HCT116 (cell line): ENCODE measurements around the gene RALGPS1. TPM values are rescaled to one million over a fixed set of nuclear protein-coding genes. Genes with fewer than 3 reads are reported as not detected.
A peak's percentile ranks its signal among the peaks of the same experiment; 100 is the strongest.

Experiments used
- ATAC-seq: fragments of 200-7000 bp; cut with Tn5 transposase; 2 replicates; pipeline ENCODE4 v1.9.1; 2020; ENCODE audit warnings: mild to moderate bottlenecking, moderate library complexity
- BruUV-seq: library from RNA; stranded (reverse); fragments of 400-500 nt; replicated peaks from 2 replicates; lab custom pipeline; 2021; lab: Mats Ljungman, UMichigan
- CTCF ChIA-PET: fragments of 300-600 bp; sonication (Branson Sonifier 250); formaldehyde crosslinking; loops from one replicate; lab custom pipeline; 2021; ENCODE audit warnings: antibody characterized with exemption; lab: Charles Lee
- POLR2A ChIA-PET: fragments of 300-600, 350-600 bp; sonication (Branson Sonifier 250); formaldehyde crosslinking; loops from one replicate; lab custom pipeline; 2021; ENCODE audit warnings: antibody characterized with exemption; lab: Charles Lee
- RAD21 ChIA-PET, 2 experiments: fragments of 300-600 bp; sonication (Branson Sonifier 250); formaldehyde crosslinking; loops; one replicate each; lab custom pipeline; 2023; ENCODE audit warnings: low total read pairs in 2 of 2; ENCODE audit not compliant: uncharacterized antibody in 2 of 2, unreplicated experiment in 2 of 2, low non-redundant PET in 1 of 2; lab: Charles Lee
- DNase-seq: peaks from one replicate; pipeline ENCODE4 v3.0.0-alpha.2; 2010; ENCODE audit warnings: low read depth, low spot score
- H2AFZ ChIP-seq: fragments of 200-600 bp; shearing (Covaris generic), sonication (generic); 2 replicates; pipeline ENCODE4 v1.6.1; 2017; ENCODE audit warnings: low read depth, mixed run types, mixed read lengths, antibody characterized with exemption, low read length; ENCODE audit not compliant: poor library complexity, severe bottlenecking
- H3K27ac ChIP-seq: 2 replicates; pipeline ENCODE4 v1.5.1; 2012; ENCODE audit warnings: low read depth, low read length
- H3K27me3 ChIP-seq: fragments of 200-600 bp; sonication (generic); 2 replicates; pipeline ENCODE4 v1.6.1; 2016; ENCODE audit warnings: mixed run types, low read length, mixed read lengths; ENCODE audit not compliant: insufficient read depth
- H3K36me3 ChIP-seq, 2 experiments: fragments of 200-500 bp in 1 of 2; fragments of 200-600 bp in 1 of 2; sonication (Bioruptor generic) in 1 of 2; sonication (generic) in 1 of 2; 2 replicates each; pipeline versions ENCODE4 v1.5.1 to v1.6.1; 2014 to 2016; ENCODE audit warnings: low read length in 2 of 2, inconsistent platforms in 1 of 2, mixed read lengths in 1 of 2, mixed run types in 1 of 2; ENCODE audit not compliant: insufficient read depth in 2 of 2, control insufficient read depth in 1 of 2
- H3K4me1 ChIP-seq, 2 experiments: fragments of 200-600 bp in 1 of 2; sonication (generic) in 1 of 2; 2 replicates each; pipeline versions ENCODE4 v1.5.1 to v1.6.1; 2012 to 2017; ENCODE audit warnings: low read length in 2 of 2, inconsistent platforms in 1 of 2, mild to moderate bottlenecking in 1 of 2, mixed read lengths in 1 of 2, mixed run types in 1 of 2, moderate library complexity in 1 of 2; ENCODE audit not compliant: insufficient read depth in 2 of 2, control insufficient read depth in 1 of 2
- H3K4me2 ChIP-seq: fragments of 200-600 bp; sonication (generic); 2 replicates; pipeline ENCODE4 v1.6.1; 2017; ENCODE audit warnings: mixed run types, low read length, mixed read lengths
- H3K4me3 ChIP-seq, 2 experiments: fragments of 200-600 bp in 1 of 2; sonication (generic) in 1 of 2; replicated peaks in 1 of 2; 2 replicates each; pipeline ENCODE4 v1.5.1; 2011 to 2016; ENCODE audit warnings: low read length in 2 of 2, control low read depth in 1 of 2, low read depth in 1 of 2, mild to moderate bottlenecking in 1 of 2, mixed read lengths in 1 of 2, mixed run types in 1 of 2
- H3K79me2 ChIP-seq: fragments of 200-600 bp; sonication (generic); 2 replicates; pipeline ENCODE4 v1.6.1; 2017; ENCODE audit warnings: mild to moderate bottlenecking, mixed run types, low read length, moderate library complexity, mixed read lengths; ENCODE audit not compliant: insufficient read depth
- H3K9ac ChIP-seq: fragments of 200-600 bp; sonication (generic); 2 replicates; pipeline ENCODE4 v1.6.1; 2016; ENCODE audit warnings: low read length, mixed read lengths
- H3K9me2 ChIP-seq: fragments of 200-600 bp; sonication (generic), shearing (Covaris generic); 2 replicates; pipeline ENCODE4 v1.6.1; 2017; ENCODE audit warnings: mixed run types, mild to moderate bottlenecking, moderate library complexity; ENCODE audit not compliant: insufficient read depth
- H3K9me3 ChIP-seq, 2 experiments: fragments of 200-500 bp in 1 of 2; fragments of 200-600 bp in 1 of 2; sonication (Bioruptor generic) in 1 of 2; sonication (generic) in 1 of 2; 2 replicates each; pipeline ENCODE4 v1.6.1; 2014 to 2017; ENCODE audit warnings: low read length in 2 of 2, mixed read lengths in 2 of 2, inconsistent platforms in 1 of 2, low read depth in 1 of 2, mild to moderate bottlenecking in 1 of 2, mixed run types in 1 of 2, moderate library complexity in 1 of 2; ENCODE audit not compliant: control insufficient read depth in 1 of 2, insufficient read depth in 1 of 2
- H4K20me1 ChIP-seq: fragments of 200-600 bp; sonication (generic), shearing (Covaris generic); 2 replicates; pipeline ENCODE4 v1.6.1; 2017; ENCODE audit warnings: mixed run types, mild to moderate bottlenecking, moderate library complexity; ENCODE audit not compliant: insufficient read depth
- CBX3 ChIP-seq: IDR thresholded peaks from 2 replicates; pipeline ENCODE4 v1.6.1; 2012; ENCODE audit warnings: low read depth
- CEBPB ChIP-seq: IDR thresholded peaks from 2 replicates; pipeline ENCODE4 v1.6.1; 2012; ENCODE audit warnings: low read depth
- FOSL1 ChIP-seq: IDR thresholded peaks from 2 replicates; pipeline ENCODE4 v1.6.1; 2012; ENCODE audit warnings: low read depth
- SIN3A ChIP-seq: IDR thresholded peaks from 2 replicates; pipeline ENCODE4 v1.6.1; 2012; ENCODE audit warnings: low read depth
- SRF ChIP-seq: IDR thresholded peaks from 2 replicates; pipeline ENCODE4 v1.6.1; 2012; ENCODE audit warnings: low read depth
- intact Hi-C: fragments of 100-400 bp; cut with micrococcal nuclease; formaldehyde crosslinking; loops from 2 replicates; pipeline ENCODE4 v1.10.0; 2022
- total RNA-seq: library from RNA; stranded (reverse); gene quantifications from one replicate; pipeline ENCODE4 v1.2.1, GENCODE V29; 2021; ENCODE audit not compliant: unreplicated experiment
- TF ChIP-seq, protein P1 (sequence below): IDR thresholded peaks from 2 replicates; pipeline ENCODE4 v1.6.1; 2011; ENCODE audit warnings: mild to moderate bottlenecking, low read length, moderate library complexity; ENCODE audit not compliant: insufficient replicate concordance; ENCODE audit errors: extremely low read depth
- TF ChIP-seq, protein P2 (sequence below), 3 experiments: fragments of 200-600 bp in 1 of 3; sonication (generic) in 1 of 3; IDR thresholded peaks in 2 of 3; conservative IDR thresholded peaks in 1 of 3; 2 replicates each; pipeline ENCODE4 v1.5.1; 2012 to 2017; ENCODE audit warnings: low read depth in 2 of 3, low read length in 2 of 3, antibody characterized with exemption in 1 of 3, borderline replicate concordance in 1 of 3, control low read depth in 1 of 3, mild to moderate bottlenecking in 1 of 3, mixed read lengths in 1 of 3, mixed run types in 1 of 3, moderate library complexity in 1 of 3; ENCODE audit not compliant: insufficient read depth in 1 of 3

Gene RALGPS1
- total RNA-seq, 1 experiment from 2014 or later = 7.6 TPM

DNA sequence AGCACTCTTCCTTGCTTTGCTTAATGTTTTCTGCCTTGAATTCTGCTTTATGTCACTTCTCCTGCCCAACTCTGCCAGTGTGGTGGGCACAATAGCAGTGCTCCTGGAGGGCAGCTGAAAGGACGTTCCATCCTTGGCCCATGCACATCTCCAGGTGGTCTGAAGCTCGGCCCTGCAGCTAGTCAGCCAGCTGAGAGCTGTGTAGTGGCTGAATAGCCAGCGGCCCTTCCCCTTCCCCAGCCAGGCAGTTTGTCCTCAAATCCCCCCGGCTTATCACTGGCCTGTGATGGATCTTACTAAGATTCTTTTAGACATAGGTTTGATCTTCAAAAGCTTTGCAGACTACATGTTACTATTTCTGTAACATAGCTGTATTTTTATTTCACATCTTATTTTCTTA, 250.5 kb downstream of the RALGPS1 start:
- no peaks in the 10 kb centered on the region for H3K36me3 ChIP-seq
- H3K4me1 ChIP-seq = peaks cover 13 to 37% of the 10 kb centered on the region in 2 experiments
- RAD21 ChIA-PET = no interaction called here
- H3K27ac ChIP-seq = no peak overlapping the region
- H3K9me2 ChIP-seq = no peaks in the 10 kb centered on the region
- CTCF ChIA-PET = interaction anchor here (1.4 kb wide), 1 partner anchor 200 kb away, joined by 4 read pairs; no protein-coding TSS in a partner anchor
- no peaks in the 10 kb centered on the region for H3K27me3 ChIP-seq
- TF ChIP-seq FOSL1 (no peak), CBX3 (no peak), SIN3A (no peak), CEBPB (no peak)
- TF ChIP-seq, protein P1, sequence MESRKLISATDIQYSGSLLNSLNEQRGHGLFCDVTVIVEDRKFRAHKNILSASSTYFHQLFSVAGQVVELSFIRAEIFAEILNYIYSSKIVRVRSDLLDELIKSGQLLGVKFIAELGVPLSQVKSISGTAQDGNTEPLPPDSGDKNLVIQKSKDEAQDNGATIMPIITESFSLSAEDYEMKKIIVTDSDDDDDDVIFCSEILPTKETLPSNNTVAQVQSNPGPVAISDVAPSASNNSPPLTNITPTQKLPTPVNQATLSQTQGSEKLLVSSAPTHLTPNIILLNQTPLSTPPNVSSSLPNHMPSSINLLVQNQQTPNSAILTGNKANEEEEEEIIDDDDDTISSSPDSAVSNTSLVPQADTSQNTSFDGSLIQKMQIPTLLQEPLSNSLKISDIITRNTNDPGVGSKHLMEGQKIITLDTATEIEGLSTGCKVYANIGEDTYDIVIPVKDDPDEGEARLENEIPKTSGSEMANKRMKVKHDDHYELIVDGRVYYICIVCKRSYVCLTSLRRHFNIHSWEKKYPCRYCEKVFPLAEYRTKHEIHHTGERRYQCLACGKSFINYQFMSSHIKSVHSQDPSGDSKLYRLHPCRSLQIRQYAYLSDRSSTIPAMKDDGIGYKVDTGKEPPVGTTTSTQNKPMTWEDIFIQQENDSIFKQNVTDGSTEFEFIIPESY = no peak
- TF ChIP-seq, all 23 proteins: peak for 0
- no peak overlapping the region for H3K4me2 ChIP-seq
- H3K4me3 ChIP-seq = no peak overlapping the region
- no peaks in the 10 kb centered on the region for H3K9me3 ChIP-seq
- no peak overlapping the region for H3K9ac ChIP-seq
- no TSS peak for BruUV-seq
- ATAC-seq (no peak), DNase-seq (no peak)
- H3K79me2 ChIP-seq = no peaks in the 10 kb centered on the region
- intact Hi-C loops = no loop called here
- POLR2A ChIA-PET = no interaction called here
- no peaks in the 10 kb centered on the region for H4K20me1 ChIP-seq
- H2AFZ ChIP-seq = no peak overlapping the region

DNA sequence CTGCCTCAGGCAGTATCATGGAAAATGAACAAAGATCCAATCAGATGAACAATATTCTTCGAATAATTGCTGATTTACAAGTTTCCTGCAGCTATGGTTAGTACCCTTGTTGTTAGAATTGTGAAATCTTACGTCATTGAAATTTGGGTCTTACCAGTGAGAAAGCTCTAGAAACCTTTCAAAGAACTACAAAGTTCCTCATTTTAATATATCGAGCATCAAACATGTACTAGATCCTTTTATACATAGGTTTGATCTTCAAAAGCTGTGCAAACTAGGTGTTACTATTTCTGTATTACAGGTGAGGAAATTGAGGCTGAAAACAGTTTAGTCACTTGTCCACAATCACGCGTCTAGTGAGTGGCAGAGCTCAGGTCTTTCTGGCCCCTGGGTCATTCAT, 251.5 kb downstream of the RALGPS1 start:
- no peak overlapping the region for H3K9ac ChIP-seq
- H2AFZ ChIP-seq = no peak overlapping the region
- H3K9me3 ChIP-seq = no peaks in the 10 kb centered on the region
- no peaks in the 10 kb centered on the region for H3K36me3 ChIP-seq
- intact Hi-C loops = no loop called here
- H3K9me2 ChIP-seq = no peaks in the 10 kb centered on the region
- TF ChIP-seq, protein P2, sequence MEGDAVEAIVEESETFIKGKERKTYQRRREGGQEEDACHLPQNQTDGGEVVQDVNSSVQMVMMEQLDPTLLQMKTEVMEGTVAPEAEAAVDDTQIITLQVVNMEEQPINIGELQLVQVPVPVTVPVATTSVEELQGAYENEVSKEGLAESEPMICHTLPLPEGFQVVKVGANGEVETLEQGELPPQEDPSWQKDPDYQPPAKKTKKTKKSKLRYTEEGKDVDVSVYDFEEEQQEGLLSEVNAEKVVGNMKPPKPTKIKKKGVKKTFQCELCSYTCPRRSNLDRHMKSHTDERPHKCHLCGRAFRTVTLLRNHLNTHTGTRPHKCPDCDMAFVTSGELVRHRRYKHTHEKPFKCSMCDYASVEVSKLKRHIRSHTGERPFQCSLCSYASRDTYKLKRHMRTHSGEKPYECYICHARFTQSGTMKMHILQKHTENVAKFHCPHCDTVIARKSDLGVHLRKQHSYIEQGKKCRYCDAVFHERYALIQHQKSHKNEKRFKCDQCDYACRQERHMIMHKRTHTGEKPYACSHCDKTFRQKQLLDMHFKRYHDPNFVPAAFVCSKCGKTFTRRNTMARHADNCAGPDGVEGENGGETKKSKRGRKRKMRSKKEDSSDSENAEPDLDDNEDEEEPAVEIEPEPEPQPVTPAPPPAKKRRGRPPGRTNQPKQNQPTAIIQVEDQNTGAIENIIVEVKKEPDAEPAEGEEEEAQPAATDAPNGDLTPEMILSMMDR (IDR thresholded peaks at IDR 0.05 in 2 of 3, conservative IDR thresholded peaks at IDR 0.05 in 1 of 3; ENCODE audit: borderline replicate concordance in 1 of 3, insufficient read depth in 1 of 3, low read depth in 2 of 3, low read length in 2 of 3) = no peak
- TF ChIP-seq CEBPB = no peak
- TF ChIP-seq, protein P1 = no peak
- no peak for TF ChIP-seq SRF
- TF ChIP-seq SIN3A = no peak
- peak overlapping the region; percentile 62 for H3K4me2 ChIP-seq
- no peak for ATAC-seq
- no TSS peak for BruUV-seq
- H3K79me2 ChIP-seq = no peaks in the 10 kb centered on the region
- ChIA-PET RAD21 (interaction anchor here in 1 of 2 experiments (0.7 kb wide), 1 partner anchor 251 kb away, joined by 5 read pairs; the partner anchor contains the start of gene RALGPS1), CTCF (interaction anchor here (1.0 to 1.4 kb wide), 2 partner anchors 201 to 225 kb away, joined by 3 to 4 read pairs; no protein-coding TSS in a partner anchor), POLR2A (interaction anchor here (1.4 kb wide), 1 partner anchor 18 kb away, joined by 3 read pairs; no protein-coding TSS in a partner anchor)
- no peaks in the 10 kb centered on the region for H3K27me3 ChIP-seq
- H3K4me3 ChIP-seq = no peak overlapping the region
- H4K20me1 ChIP-seq = no peaks in the 10 kb centered on the region
- no peak overlapping the region for H3K27ac ChIP-seq
- H3K4me1 ChIP-seq = peaks cover 13 to 42% of the 10 kb centered on the region in 2 experiments
- no peak for DNase-seq
